ENCODE data around the gene NDUFC1. TPM values are rescaled to one million over a fixed set of nuclear protein-coding genes. Genes with fewer than 3 reads are reported as not detected.

The NDUFC1 gene
- polyA plus RNA-seq, 4 donors: 102 to 112 (median 105) TPM

DNA sequence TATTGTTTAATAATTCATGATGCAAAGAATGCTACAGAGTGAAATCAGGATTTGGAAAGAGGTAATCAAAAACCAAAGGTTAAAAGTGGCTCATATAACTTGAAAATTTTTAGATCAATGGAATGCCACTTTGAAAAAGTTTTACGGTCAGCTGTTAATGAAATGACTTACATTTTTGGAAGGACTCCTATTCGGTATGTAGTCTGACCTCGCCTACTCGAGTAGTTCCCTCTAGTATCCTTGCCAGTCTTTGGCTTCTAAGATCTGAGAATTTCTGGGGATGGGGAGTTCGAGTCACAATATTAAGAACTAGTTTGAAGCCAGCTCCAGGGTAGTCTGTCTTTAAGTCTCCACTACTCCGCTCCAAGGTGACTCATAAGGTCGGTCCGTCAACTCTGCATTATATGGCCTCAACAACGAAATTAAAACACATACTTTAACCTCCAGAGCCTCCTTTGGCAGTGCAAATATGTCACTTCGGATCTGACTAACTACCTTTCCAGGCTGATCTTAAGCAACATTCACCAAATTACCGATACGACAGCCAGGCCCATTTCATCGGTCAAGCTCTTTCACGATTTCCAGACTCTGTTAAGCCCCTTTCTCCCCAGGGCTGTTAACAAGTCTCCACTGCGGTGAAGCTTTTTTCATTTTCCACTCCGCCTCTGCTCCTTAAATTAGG lies 1.7 kb downstream of the NDUFC1 start:
- no peak for DNase-seq (ENCODE audit: low read depth in 4 of 4, low spot score in 3 of 4)

DNA sequence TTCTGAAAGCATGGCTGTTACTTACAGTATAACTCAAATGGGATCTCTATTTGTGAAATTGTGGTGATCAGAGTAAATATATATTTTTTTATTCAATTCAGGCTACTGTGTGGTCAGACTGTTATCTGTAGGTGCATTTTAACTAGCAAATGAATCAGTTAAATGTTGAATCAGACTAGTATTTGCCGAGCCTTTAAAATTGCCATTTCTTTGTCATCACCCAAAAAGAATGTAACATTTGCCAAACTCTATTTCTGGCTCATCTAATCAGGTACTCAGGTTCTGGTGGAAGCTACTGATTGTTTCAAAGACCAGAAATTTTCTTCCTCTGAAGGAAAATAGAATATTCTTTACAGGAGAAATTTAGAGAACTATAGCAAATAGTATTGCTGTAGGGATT lies 2.7 kb downstream of the NDUFC1 start:
- DNase-seq (ENCODE audit: low read depth in 4 of 4, low spot score in 3 of 4): no peak

DNA sequence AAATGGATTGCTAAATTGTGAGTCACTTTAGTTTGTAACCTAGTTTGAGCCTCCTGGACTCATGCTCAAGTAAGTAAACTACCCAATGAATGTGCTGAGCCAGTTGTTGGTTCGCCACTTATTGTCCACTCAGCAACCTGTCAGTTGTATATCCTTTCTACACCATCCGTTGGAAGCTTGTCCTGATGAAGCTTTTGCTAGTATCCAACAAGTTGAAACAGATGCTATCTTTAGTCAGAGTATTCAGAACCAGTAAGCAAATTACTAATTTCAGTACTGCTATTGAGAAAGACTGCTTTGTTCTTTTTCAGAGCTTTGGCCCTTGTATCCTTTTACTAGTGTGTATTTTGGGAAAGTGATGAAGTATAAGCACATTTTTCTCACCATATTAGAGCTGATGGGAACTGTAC lies 5.3 kb downstream of the NDUFC1 start:
- DNase-seq (ENCODE audit: low read depth in 4 of 4, low spot score in 3 of 4): no peak

DNA sequence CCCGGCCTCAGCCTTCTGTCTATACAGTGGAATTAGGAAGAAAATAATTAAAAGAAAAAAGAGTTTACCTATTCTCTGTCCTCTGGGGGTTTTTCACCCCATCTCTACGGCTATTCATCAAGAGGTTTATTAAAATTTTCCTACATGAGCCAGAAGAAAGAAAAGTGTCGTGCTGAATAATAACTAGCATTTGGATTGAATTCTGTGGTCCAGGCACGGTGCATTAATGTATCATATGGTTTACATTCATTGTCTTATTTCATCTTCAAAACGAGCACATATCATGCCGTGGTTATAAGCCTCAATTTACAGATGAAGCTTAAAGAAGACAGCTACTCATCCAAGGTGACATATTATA lies 6.4 kb downstream of the NDUFC1 start:
- DNase-seq (ENCODE audit: low read depth in 4 of 4, low spot score in 3 of 4): no peak

DNA sequence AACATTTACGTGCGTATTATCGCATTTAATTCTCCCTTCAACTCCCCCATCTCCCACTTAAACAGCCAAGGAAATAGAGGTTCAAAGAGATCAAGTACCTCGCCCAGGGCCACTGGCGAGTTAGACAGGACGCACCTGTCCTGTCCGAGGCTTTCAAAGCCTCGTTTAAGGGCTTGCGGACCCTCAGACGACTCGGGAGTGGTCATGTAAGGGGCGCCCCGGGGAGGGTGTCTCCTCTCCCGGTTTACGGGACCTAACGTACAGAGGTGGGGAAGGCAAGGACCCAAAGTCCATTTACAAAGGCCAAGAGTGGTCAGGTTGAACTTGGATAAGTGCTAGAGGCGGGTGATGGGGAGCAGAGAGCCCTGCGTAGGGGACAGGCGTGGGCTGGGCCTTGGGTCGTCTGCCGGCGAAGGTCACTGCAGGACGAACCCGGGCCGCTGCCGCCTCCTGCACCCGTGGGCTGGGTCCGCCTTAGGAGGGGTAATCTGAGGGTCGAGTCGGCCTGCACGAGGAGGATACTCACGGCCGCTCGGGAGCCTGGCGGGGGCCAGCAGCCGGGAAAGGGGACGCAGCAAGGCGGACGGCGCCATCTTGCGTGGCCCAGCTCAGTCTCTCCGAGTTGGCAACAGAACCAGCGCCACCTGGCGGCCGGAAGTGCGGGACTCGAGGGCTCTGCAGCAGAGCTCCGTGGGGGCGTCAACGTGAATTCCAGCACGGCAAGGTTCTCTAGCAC lies 6.9 kb downstream of the NDUFC1 start:
- DNase-seq (ENCODE audit: low read depth in 4 of 4, low spot score in 3 of 4): peak; percentile 90 to 97 (median 93)

DNA sequence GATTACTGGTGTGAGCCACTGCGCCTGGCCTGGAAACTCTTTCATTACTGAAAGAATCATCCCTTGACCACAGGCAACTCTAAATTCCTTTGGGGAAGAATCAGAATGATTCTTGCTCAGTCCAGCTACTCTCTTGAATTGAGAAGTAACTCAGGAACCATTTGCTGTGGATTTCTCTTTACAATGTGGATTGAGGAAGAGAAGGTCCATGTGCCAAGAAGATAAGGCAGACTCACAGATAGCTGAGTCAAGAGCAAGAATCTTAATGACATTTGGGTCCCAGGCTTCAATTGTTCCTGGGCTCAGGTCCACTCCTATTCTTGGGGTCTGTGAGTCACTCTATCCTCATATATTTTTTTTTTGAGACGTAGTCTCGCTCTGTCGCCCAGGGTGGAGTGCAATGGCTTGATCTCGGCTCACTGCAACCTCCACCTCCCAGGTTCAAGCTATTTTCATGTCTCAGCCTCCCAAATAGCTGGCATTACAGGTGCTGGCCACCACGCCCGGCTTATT lies 16.0 kb downstream of the NDUFC1 start:
- DNase-seq (ENCODE audit: low read depth in 4 of 4, low spot score in 3 of 4): no peak

DNA sequence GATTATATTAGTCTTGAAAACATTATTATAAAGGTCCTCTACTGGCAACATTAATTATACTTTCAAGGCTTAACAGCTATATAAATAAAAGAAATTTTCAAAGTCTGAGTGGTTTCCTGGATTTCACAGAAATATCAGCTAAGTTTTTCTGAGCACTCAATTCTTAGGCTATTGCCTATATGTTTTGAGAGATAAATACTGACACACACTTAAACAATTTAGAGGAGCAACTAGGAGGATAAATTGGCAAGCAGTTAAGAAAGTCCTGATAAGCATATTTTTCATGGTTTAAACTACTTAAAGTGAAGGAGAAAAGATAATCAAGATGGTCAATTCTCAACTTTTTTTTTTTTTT lies 19.6 kb downstream of the NDUFC1 start:
- DNase-seq (ENCODE audit: low read depth in 4 of 4, low spot score in 3 of 4): no peak

DNA sequence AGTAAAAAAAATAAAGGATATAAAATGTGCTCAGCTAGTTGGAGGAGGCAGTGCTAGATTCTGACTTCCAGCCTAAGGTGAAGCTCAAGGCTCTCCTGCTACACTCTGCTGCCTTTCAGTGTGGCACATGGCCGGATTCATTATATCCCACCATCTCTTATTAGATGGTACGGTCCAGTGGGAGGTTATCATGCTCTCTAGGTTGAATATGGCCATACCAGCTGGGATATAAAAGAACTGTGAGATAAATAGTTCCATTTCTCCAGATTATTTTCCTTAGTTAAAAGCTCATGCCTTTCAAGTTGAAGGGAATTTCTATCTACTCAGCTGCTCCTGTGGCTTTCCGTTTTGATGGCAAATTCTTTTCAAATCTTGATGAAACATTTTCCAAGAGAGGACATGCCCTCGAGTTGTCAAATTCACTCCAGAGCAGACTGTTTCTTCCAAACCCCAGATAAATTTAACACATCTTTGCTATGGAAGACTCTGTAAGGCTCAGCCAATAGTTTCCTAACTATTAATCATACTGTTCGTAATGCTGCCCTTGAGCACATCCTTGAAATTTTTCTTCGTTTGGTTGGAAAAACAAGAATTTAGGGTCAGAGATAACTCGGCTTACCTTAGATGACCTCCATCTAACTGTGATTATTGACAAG lies 20.1 kb downstream of the NDUFC1 start:
- DNase-seq (ENCODE audit: low read depth in 4 of 4, low spot score in 3 of 4): no peak

DNA sequence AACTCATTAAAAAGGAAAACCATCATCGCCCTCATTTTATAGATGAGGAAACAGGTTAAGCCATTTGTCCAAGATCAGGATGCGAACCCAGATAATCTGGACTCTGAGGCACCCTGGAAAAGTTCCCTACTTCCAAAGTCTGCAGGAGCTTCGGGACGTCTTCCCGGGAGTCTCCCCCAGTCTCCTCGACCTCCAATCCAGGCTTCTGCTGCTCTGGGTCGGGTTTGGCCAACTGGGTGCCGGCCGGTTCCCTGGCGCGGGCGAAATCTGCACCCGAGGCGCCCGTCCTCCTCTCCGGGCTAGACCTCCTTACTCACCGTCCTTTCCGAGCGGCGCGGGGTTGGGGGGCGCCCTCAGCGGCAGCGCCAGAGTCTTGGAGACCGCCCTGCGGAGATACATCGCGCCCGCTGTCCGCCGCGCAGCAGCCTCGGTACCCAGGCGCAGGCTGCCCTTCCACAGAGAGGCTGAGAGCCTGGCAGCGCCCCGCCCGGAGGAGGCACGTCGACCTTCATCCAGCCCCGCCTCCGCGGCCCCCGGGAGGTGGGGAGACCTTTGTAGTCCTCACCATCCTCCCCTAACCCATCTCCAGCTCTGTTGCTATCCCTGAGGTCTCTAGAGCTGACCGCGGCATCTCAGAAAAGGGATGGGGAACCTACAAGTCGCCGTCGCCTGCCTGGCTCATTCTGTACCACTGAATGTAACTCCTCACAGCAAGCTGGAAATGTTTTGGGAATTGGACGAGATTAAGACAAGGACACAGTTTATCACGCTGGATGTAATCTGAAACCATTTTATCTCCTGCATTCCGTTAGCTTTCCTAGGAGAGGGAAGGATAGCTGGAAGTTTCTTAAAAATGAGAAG lies 22.3 kb downstream of the NDUFC1 start, which contains the start of gene MGARP:
Gene MGARP, minus strand, starts transcription at position 466 of the 861 bp plus-strand sequence. Its CDS starts 67 bp downstream, at position 399.
- no peak for DNase-seq (ENCODE audit: low read depth in 4 of 4, low spot score in 3 of 4)

DNA sequence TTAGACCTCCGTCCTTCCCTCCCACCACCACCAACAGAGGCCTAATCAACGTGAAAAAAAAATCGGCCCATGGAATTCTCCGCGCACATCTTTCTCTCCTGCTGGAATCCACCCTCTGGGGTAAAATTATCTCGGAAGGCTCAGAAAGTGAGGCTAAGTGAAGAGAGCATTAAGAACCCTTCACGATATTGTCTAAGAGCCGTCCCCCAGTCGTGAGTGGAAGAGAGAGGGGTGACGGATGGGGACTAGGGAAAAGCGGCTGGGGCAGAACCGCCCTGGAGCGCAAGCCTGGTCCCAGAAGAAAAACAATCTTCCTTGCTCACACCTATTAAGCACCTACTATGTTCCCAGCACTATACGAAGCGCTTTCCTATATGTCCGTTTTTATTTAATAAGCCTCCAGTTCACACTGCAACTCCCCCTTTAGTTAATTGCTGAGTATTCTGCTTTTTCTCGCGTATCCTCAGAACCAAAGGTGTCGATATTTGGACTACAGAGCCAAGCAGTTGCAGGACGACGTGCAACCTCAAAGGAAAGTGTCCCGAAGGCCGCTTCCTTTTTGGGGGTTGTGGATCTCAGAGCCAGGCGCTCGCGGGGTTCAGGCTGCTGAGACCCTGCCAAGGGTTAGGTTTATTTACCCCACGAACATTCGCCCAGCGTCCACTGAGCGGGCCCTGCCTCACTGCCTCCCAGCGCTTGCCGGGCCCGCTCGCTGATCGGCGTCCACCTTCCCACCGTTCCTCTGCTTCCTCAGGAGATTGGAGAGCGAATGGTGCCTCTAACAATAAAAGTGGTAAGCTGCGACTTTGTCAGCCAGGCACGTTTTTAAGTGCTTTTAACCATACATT lies 23.1 kb downstream of the NDUFC1 start:
- DNase-seq (ENCODE audit: low read depth in 4 of 4, low spot score in 3 of 4): no peak

DNA sequence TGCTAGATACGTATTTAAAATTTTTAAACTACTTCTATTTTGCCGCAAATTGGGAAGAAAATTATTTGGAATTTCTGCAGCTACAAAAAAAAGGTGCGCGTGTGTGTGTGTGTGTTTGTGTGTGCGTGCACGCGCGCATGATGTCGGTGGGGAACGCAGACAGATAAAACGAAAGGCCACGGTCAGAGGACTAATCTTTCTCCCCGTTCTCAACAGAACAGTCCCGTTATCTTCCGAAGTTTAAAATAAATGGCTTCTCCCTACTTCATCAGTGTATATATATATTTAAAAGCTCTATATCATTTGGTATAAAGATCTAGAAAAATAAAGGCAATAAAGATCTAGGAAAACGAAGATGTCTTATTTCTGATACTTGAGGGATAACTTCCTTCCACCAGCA lies 23.8 kb downstream of the NDUFC1 start:
- no peak for DNase-seq (ENCODE audit: low read depth in 4 of 4, low spot score in 3 of 4)

DNA sequence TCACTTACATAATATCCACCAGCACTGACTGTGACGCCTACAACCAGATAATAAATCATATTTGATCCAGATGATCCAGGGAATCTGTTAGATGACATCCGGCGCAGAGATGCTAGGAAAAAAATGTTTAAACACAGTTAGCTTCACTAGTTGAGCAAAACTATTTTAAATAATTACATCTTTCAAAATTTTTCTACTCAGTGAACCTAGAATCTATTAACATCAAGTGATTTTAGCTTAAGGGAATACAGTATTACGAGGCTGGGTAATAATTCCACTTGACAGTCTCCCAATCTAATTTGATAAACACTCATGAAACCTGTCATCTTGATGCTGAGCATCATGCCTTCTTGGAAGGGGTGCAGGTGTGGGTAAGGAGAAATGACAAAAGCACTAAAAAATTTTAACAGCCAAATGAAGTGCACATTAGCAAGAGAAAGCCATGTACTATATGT lies 27.0 kb downstream of the NDUFC1 start:
- no peak for DNase-seq (ENCODE audit: low read depth in 4 of 4, low spot score in 3 of 4)

DNA sequence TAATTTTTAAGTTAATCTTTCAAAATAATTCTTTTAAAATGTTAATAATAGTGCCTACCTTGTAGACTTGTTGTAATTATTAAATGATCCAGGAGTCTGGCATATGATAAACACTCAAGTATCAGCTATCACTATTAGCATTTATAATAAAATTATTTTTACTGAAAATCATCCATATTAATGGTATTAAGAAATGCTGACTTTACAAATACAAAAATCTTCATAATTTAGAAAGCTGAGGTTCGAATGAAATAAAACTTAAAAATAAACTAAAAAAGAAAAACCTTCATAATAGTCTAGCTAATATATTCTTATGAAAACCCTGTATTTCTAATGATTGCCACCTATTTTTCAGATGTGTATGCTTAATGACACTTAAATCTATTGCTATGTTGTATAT lies 27.5 kb downstream of the NDUFC1 start:
- DNase-seq (ENCODE audit: low read depth in 4 of 4, low spot score in 3 of 4): no peak

DNA sequence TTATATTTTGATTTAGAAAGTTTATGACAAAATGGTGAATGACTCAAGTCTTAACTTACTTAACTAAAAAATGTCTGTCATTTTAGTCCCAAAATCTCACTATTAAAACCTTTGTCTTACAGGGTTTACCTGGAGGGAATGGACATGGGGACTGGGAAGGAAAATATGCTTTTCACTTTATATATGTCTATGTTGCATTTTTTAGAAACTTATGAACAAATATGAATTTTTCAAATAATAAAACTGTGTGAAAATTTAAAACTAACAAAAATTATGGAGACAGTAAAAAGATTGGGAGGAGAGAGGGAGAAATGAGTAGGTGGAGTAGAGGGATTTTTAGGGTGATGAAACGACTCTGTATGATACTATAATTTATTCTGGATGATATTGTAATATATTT lies 28.4 kb downstream of the NDUFC1 start:
- DNase-seq (ENCODE audit: low read depth in 4 of 4, low spot score in 3 of 4): no peak

DNA sequence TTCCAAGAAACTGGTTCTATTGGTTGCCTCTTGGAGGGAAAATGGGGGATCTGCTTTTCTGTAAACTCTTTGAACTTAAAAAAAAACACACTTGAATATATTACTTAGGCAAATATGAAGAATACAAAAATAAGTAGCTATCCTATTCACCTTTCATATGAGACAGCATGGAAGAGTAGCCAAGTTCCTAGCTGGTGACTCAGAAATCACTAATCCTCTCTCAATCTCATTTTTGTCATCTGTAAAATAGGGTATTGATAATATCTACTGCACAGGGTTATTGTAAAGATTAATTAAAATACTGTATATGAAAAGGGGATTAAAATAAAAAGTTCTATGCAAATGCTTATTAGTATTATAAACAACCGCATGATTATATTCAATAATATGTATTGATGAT lies 35.0 kb downstream of the NDUFC1 start:
- DNase-seq (ENCODE audit: low read depth in 4 of 4, low spot score in 3 of 4): no peak

DNA sequence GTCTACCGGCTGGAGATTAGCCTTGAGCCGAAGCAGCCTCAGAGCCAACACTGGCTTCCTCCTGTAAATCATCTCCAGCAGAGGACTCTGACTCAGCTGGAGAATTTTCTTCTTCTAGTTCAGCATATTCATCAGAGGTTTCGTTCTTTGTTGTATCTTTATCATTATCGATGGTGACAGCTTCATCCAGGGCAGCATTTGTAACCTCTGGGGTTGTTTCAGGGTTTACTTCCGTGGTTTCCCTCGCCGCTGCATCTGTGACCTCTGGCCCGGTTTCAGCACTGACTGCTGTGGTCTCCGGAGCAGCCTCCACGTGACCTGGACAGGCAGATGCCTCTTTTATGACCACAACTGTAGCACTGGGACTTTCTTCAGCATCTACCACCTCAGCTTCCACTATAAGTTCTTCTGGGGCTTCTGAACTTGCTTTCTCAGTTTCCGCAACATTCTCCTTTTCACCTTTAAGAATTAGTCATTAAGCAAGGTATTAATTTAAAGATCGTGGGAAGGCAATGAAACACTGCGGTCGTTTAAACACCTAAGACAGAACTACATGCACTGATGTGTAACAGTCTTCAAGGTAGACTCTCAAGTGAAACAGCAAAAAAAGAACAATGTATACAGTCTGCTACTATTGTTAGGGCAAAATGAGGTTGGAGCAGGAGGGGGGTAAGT lies 35.6 kb downstream of the NDUFC1 start:
- peak in 1 of 4 donors; percentile 28 for DNase-seq (ENCODE audit: low read depth in 4 of 4, low spot score in 3 of 4)

DNA sequence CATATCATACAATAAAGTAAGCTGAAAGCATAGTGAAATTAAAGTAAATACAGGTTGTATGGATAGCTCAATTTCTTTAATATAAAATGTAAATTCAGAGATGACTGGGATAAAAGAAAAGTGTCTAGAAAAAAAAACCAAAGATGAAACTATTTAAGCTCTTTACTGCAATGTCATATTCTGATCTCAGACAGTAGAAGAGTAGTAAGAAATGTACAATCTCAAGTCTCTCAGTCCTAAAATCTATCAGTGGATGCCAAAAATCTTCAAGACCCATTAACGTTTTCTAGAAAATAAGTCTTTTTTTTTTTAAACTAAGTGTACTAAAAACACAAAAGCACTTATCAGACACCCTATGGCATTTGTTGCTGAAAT lies 36.1 kb downstream of the NDUFC1 start:
- DNase-seq (ENCODE audit: low read depth in 4 of 4, low spot score in 3 of 4): no peak

DNA sequence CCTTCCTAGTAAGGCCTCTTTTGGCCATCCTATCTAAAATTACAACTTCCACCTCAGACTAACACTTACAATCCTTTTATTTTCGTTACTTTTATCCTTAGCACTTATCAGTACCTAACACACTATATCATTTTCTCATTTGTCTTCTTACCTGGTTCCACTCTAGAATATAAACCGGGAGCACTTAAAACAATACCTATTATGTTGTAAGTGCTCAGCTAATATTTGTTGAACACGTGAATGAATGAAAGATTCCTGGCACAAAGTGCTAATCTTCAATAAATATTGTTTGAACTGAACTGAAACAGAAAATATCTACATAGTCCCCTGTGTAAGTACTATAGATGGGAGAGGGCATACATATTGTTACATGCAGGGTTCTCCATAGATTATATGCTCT lies 36.6 kb downstream of the NDUFC1 start:
- DNase-seq (ENCODE audit: low read depth in 4 of 4, low spot score in 3 of 4): no peak

DNA sequence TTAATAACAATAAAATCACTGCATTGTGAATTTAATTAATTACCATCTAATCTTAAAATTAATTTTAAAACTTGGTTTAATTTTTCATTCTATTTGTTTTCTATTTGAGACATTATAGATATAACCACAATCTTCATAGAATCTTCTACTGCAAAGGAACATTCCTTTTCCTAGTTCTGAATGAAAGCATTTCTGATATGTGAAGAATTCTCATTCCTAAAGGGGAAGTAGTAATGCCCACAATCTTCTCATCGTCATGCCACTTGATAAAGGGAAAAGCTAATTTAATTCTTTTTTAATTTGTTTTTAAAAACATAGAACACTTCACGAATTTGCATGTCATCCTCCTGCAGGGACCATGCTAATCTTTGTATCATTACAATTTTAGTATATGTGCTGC lies 45.9 kb downstream of the NDUFC1 start:
- DNase-seq (ENCODE audit: low read depth in 4 of 4, low spot score in 3 of 4): no peak
